ENCODE data around the gene SLC2A2. TPM values are rescaled to one million over a fixed set of nuclear protein-coding genes. Genes with fewer than 3 reads are reported as not detected.

The SLC2A2 gene
- total and polyA plus RNA-seq, 11 donors, result 0.11 TPM; not detected in 10

DNA sequence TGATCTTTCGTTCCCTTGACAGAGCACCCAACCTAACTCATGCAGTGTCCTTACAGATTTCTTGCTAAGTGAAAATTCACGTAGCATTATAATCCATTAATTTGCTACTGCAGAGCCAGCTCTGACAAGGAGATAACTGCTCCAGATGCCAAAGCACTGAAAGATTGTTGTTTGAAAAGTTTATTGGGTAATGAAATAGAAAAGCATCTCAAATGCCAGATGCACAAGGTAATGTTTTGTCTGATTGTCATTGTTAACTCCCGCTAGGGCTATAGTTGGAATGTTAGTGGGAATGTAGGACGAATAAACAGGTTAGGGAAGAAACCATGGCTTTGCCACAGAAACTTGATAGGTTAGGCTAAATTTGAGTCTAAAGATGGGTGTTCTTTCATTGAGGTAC lies 20.2 kb upstream of the SLC2A2 start:
- no peak for TF ChIP-seq POLR2A (IDR thresholded peaks at IDR 0.05)
- TF ChIP-seq, protein P1, sequence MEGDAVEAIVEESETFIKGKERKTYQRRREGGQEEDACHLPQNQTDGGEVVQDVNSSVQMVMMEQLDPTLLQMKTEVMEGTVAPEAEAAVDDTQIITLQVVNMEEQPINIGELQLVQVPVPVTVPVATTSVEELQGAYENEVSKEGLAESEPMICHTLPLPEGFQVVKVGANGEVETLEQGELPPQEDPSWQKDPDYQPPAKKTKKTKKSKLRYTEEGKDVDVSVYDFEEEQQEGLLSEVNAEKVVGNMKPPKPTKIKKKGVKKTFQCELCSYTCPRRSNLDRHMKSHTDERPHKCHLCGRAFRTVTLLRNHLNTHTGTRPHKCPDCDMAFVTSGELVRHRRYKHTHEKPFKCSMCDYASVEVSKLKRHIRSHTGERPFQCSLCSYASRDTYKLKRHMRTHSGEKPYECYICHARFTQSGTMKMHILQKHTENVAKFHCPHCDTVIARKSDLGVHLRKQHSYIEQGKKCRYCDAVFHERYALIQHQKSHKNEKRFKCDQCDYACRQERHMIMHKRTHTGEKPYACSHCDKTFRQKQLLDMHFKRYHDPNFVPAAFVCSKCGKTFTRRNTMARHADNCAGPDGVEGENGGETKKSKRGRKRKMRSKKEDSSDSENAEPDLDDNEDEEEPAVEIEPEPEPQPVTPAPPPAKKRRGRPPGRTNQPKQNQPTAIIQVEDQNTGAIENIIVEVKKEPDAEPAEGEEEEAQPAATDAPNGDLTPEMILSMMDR (IDR thresholded peaks at IDR 0.05), result no peak
- intact Hi-C loops (cut with DNase I), result loop anchor here in 2 of 10 donors (5.0 kb wide), 1 partner anchor 521 kb away; no protein-coding TSS in a partner anchor
- ATAC-seq, result no peak

DNA sequence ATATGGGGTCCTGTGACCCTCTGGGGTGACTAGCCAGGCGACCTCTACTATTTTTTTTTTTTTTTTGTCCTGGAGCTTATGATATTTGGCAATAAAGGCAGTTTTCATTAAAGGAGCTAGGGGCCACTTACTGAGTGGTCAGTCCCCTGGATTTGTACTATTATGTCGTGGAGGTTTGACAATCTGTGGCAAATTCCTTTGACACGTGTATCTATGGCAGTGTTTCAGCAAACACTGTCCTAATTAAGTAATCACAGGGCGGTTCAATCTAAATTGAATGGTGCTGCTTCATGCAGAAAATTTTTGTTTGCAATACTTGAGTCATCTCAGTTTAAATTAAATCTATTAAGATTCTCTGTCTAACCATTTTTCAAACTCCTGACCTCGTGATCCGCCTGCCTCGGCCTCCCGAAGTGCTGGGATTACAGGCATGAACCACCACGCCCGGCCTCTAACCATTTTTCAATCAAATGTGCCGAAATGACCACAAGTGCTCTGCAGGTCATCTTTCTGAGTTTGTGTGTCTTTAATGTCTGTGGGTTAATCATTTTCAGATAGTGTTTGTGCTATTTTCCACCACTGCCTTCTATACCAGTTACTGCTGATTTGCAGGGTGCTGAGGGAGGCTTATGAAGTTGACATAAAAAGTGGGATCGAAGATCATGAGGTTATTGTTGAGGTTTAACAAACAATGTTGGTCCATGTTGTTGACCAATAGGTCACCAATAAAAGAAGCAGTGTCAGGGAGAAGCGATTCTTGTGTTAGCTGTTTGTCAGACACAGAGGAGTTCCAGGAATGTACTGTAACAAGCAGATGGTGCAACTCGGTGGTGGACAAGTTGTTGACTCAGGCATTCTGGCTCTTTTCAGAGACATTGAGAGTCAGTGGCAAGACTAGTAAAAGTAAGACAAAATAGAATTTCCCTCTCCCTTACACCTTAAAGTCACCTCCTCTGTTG lies 18.6 kb upstream of the SLC2A2 start:
- Histone ChIP-seq H3K27ac (no peak overlapping the region), H3K36me3 (no peaks in the 10 kb centered on the region), H3K9me3 (no peaks in the 10 kb centered on the region), H3K4me3 (no peak overlapping the region), H3K4me1 (peaks cover 0 to 2% (median 0%) of the 10 kb centered on the region in 12 donors), H3K27me3 (no peaks in the 10 kb centered on the region)
- intact Hi-C loops (cut with DNase I), result loop anchor here in 2 of 10 donors (5.0 kb wide), 1 partner anchor 522 kb away; no protein-coding TSS in a partner anchor
- no peak for DNase-seq
- ATAC-seq, result peak in 1 of 4 donors; percentile 27
- 85 to 90% (median 88%) methylated on average over 14 of the region's 14 CpGs for WGBS, 4 donors
- TF ChIP-seq, protein P1 (IDR thresholded peaks at IDR 0.05), result no peak
- TF ChIP-seq POLR2A (IDR thresholded peaks at IDR 0.05), result no peak

More for the DNA sequence above, 20.2 kb upstream of the SLC2A2 start:
- no peaks in the 10 kb centered on the region for H3K9me3 ChIP-seq
- no peaks in the 10 kb centered on the region for H3K36me3 ChIP-seq
- WGBS, 4 donors, result 69 to 89% (median 80%) methylated on average over 4 of the region's 4 CpGs
- no peak for DNase-seq
- peaks cover 0 to 2% (median 0%) of the 10 kb centered on the region in 12 donors for H3K4me1 ChIP-seq
- H3K27me3 ChIP-seq, result no peaks in the 10 kb centered on the region
- H3K27ac ChIP-seq, result no peak overlapping the region
- H3K4me3 ChIP-seq, result no peak overlapping the region

DNA sequence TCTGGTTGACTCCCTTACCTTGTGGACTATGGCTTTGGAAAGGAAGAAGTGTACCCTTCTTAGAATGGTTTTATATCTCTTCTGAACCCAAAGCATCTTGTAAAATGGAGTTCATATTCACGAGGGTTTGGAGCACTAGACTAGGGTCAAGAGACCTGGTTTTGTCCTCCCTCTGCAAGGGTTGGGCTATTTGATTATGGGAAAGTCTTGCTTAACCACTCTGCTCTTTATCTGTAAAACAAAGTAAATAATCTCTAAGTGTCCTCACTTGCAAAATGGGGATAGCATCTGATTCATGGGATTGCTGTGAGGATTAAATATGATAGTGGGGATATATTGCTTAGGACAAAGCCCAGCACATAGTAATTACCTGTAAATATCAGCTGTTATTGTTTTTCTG lies 17.9 kb upstream of the SLC2A2 start:
- Histone ChIP-seq H3K4me1 (peaks cover 0 to 5% (median 0%) of the 10 kb centered on the region in 12 donors), H3K27me3 (no peaks in the 10 kb centered on the region), H3K27ac (no peak overlapping the region), H3K4me3 (no peak overlapping the region), H3K36me3 (no peaks in the 10 kb centered on the region), H3K9me3 (no peaks in the 10 kb centered on the region)
- ATAC-seq (no peak), DNase-seq (no peak)
- no peak for TF ChIP-seq POLR2A (IDR thresholded peaks at IDR 0.05)
- TF ChIP-seq, protein P1 (IDR thresholded peaks at IDR 0.05), result no peak
- intact Hi-C loops (cut with DNase I), result no loop called here
- 25 to 72% (median 50%) methylated on average over 1 of the region's 1 CpG for WGBS, 4 donors

DNA sequence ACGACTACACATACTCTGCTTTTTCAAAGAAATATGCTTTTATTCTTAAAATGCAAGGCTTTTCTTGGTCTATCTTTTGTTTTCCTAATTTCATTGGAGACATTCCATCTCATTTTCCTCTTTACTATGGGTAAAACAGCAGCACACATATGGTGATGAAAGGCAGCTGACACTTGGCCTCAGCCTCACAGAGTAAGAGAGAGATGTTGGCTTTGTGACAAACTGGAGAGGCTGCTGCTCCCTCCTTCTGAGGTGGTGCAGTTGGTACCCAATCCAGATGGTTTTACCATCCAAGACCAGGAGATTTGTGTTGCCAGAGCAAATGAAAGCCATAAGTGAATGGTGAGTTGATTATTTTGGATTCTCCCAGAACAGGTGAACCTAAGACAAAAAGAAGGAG lies 13.2 kb upstream of the SLC2A2 start:
- intact Hi-C loops (cut with DNase I), result no loop called here
- no peak overlapping the region for H3K27ac ChIP-seq

More for the DNA sequence above, 13.2 kb upstream of the SLC2A2 start:
- TF ChIP-seq POLR2A (IDR thresholded peaks at IDR 0.05), result no peak
- TF ChIP-seq, protein P1 (IDR thresholded peaks at IDR 0.05), result no peak
- 38 to 51% (median 43%) methylated on average over 1 of the region's 1 CpG for WGBS, 4 donors
- Histone ChIP-seq H3K27me3 (no peaks in the 10 kb centered on the region), H3K36me3 (no peaks in the 10 kb centered on the region), H3K4me1 (peaks cover 0 to 19% (median 1%) of the 10 kb centered on the region in 12 donors), H3K4me3 (no peak overlapping the region), H3K9me3 (no peaks in the 10 kb centered on the region)
- DNase-seq (peak in 2 of 5 donors; percentile 32 to 34), ATAC-seq (peak in 3 of 4 donors; percentile 69 to 74 (median 72))

Measured in heart left ventricle (tissue), 16 donors.